Keratinocyte (primary cell): ENCODE results near the gene RERE.

Experiments
- CTCF ChIP-seq, 3 experiments: IDR thresholded peaks in 1 of 3; conservative IDR thresholded peaks in 1 of 3; optimal IDR thresholded peaks in 1 of 3; 2 replicates in 2 of 3; 3 replicates in 1 of 3; pipeline versions ENCODE3 to v1.5.1; 2011; ENCODE audit warnings: low read length in 3 of 3, mild to moderate bottlenecking in 3 of 3, moderate library complexity in 2 of 3, control low read depth in 1 of 3, inconsistent platforms in 1 of 3; ENCODE audit not compliant: insufficient read depth in 2 of 3; ENCODE audit errors: extremely low read depth in 1 of 3
- EZH2 ChIP-seq: IDR thresholded peaks from one replicate; pipeline ENCODE4 v1.6.1; 2012; ENCODE audit warnings: inconsistent platforms, mild to moderate bottlenecking, low read length, moderate library complexity

GRCh38 chr1:8419861-8420260 is 397.6 kb downstream of the RERE start:
- TF ChIP-seq CTCF (optimal IDR thresholded peaks at IDR 0.05 in 1 of 3, IDR thresholded peaks at IDR 0.05 in 1 of 3, conservative IDR thresholded peaks at IDR 0.05 in 1 of 3; ENCODE audit: extremely low read depth in 1 of 3, insufficient read depth in 2 of 3, low read length in 3 of 3) (no peak), EZH2 (no peak)
